Esophagus (tissue), 2 donors: Measurements from ENCODE around the gene LTV1. TPM values are rescaled to one million over a fixed set of nuclear protein-coding genes. Genes with fewer than 3 reads are reported as not detected.

Experiments
- H3K27ac ChIP-seq, 2 donors: one replicate each; pipeline ENCODE4 v1.5.1; 2013; ENCODE audit warnings: low read depth in 2 of 2, mild to moderate bottlenecking in 2 of 2, inconsistent platforms in 1 of 2, low read length in 1 of 2, moderate library complexity in 1 of 2
- H3K27me3 ChIP-seq, 2 donors: one replicate each; pipeline ENCODE4 v1.6.1; 2013; ENCODE audit warnings: low read length in 2 of 2, control low read depth in 1 of 2, mild to moderate bottlenecking in 1 of 2; ENCODE audit not compliant: insufficient read depth in 2 of 2, control insufficient read depth in 1 of 2
- H3K36me3 ChIP-seq, 2 donors: one replicate each; pipeline ENCODE4 v1.6.1; 2013; ENCODE audit warnings: low read length in 1 of 2; ENCODE audit not compliant: control insufficient read depth in 2 of 2, insufficient read depth in 2 of 2
- H3K4me1 ChIP-seq, 2 donors: one replicate each; pipeline ENCODE4 v1.6.1; 2013; ENCODE audit warnings: low read length in 1 of 2; ENCODE audit not compliant: control insufficient read depth in 2 of 2, insufficient read depth in 2 of 2
- H3K4me3 ChIP-seq, 2 donors: one replicate each; pipeline ENCODE4 v1.5.1; 2013; ENCODE audit warnings: low read length in 2 of 2, mild to moderate bottlenecking in 2 of 2, low read depth in 1 of 2, moderate library complexity in 1 of 2
- H3K9me3 ChIP-seq, 2 donors: one replicate each; pipeline ENCODE4 v1.6.1; 2013; ENCODE audit warnings: mild to moderate bottlenecking in 2 of 2, low read depth in 1 of 2, low read length in 1 of 2, moderate library complexity in 1 of 2; ENCODE audit not compliant: control insufficient read depth in 2 of 2, insufficient read depth in 1 of 2
- WGBS, 2 donors: extraction: QIAGEN DNeasy Blood & Tissue Kit; methylation state at CpG; one replicate each; pipeline ENCODE4 v1.1.7; 2013; 5-methylcytosine and 5-hydroxymethylcytosine counted together
- polyA plus RNA-seq, 2 donors: library from polyadenylated mRNA; stranded (reverse); fragments of 200-250 nt; gene quantifications; one replicate each; pipeline ENCODE4 v1.2.3, GENCODE V29; 2013
- donor health status: healthy with polysubstance abuse.
- donor health status: Bipolar disorder and iron deficiency.

LTV1 gene
- polyA plus RNA-seq, 2 donors: 15.8 to 24.5 TPM

DNA sequence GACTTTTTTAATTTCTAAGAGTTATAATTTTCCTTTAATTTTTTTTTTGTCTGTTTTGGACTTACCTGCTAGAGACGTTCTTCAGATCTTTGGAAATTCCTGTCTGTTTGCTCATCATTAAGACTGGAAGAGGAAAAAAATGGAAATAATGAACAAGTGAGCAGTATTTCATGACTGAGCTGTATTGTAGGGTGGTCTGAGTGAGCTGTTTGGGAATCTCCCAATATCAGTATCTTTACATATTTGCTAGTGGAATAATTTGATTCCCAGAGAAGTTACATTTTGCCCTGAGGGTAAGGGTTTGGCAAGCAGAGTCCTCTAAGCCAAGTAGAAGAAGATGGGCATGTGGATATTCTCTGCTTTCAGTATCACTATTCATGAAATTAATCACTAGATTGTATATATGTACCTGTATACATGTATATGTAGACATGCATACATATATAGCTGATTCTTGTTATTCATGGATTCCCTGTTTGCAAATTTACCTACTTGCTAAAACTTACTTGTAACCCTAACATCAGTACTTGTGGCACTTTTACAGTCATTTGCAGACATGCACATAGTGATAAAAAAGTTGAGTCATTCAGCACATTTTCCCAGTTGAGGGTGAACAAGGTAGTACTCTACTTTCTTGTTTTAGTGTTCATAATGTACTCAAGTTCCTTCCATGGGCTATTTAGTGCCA, 34.6 kb downstream of the LTV1 start:
- Histone ChIP-seq H3K36me3 (no peaks in the 10 kb centered on the region), H3K4me1 (no peaks in the 10 kb centered on the region), H3K9me3 (peaks cover 0 to 3% of the 10 kb centered on the region in 2 donors), H3K4me3 (no peak overlapping the region), H3K27me3 (no peaks in the 10 kb centered on the region), H3K27ac (no peak overlapping the region)
- WGBS, 2 donors: 77 to 100% methylated on average over 1 of the region's 1 CpG

DNA sequence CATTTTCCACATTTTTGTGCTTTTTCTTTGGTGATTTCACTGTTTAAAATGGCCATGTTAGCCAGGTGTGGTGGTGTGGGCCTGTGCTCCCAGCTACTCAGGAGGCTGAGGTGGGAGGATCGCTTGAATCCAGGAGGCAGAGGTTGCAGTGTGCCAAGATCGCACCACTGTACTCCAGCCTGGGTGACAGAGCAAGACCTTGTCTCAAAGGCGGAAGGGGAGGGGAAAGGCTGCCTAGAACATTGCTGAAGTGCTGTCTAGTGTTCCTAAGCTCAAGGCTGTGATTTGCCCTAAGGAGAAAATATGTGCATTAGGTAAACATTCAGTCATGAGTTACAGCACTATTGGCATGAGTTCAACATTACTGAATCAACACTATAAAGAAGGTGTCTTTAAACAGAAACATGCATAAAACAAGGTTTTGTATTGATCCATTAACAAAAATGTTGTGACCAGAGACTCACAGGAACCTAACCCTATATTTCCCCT, 35.2 kb downstream of the LTV1 start:
- WGBS, 2 donors: 92 to 100% methylated on average over 2 to 3 of the region's 3 CpGs
- Histone ChIP-seq H3K9me3 (peaks cover 0 to 3% of the 10 kb centered on the region in 2 donors), H3K27ac (no peak overlapping the region), H3K4me1 (no peaks in the 10 kb centered on the region), H3K36me3 (no peaks in the 10 kb centered on the region), H3K27me3 (no peaks in the 10 kb centered on the region), H3K4me3 (no peak overlapping the region)

DNA sequence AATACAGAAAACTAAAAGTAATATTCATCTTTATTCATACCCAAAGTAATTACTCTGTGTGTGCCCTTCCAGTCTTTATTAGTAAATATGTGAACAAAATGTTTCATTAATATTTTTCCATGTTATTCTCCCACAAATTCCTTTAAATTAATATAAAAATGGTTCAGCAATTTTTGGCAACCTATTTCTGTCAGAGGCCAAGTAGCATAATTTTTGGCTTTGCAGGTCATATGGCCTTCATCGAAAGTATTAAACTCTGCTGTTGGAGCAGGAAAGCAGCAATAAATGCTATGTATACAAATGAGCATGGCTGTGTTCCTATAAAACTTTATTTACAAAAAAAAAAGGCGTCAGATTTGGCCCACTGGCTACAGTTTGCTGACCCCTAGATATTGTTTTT, 37.3 kb downstream of the LTV1 start:
- Histone ChIP-seq H3K36me3 (no peaks in the 10 kb centered on the region), H3K27ac (no peak overlapping the region), H3K4me3 (no peak overlapping the region), H3K27me3 (no peaks in the 10 kb centered on the region), H3K9me3 (peaks cover 0 to 3% of the 10 kb centered on the region in 2 donors), H3K4me1 (no peaks in the 10 kb centered on the region)
- WGBS, 2 donors: 85 to 87% methylated on average over 2 of the region's 2 CpGs

GRCh38 chr6:143882401-143882930, 39.3 kb downstream of the LTV1 start:
- WGBS, 2 donors: 65 to 74% methylated on average over 2 of the region's 2 CpGs
- Histone ChIP-seq H3K36me3 (no peaks in the 10 kb centered on the region), H3K4me1 (no peaks in the 10 kb centered on the region), H3K4me3 (no peak overlapping the region), H3K27me3 (no peaks in the 10 kb centered on the region), H3K27ac (no peak overlapping the region), H3K9me3 (peaks cover 0 to 3% of the 10 kb centered on the region in 2 donors)

GRCh38 chr6:143884216-143884900, 41.2 kb downstream of the LTV1 start:
- H3K36me3 ChIP-seq: no peaks in the 10 kb centered on the region
- H3K27ac ChIP-seq: no peak overlapping the region
- no peaks in the 10 kb centered on the region for H3K9me3 ChIP-seq
- WGBS, 2 donors: 72 to 80% methylated on average over 7 of the region's 7 CpGs
- no peaks in the 10 kb centered on the region for H3K27me3 ChIP-seq
- H3K4me1 ChIP-seq: no peaks in the 10 kb centered on the region
- H3K4me3 ChIP-seq: no peak overlapping the region

DNA sequence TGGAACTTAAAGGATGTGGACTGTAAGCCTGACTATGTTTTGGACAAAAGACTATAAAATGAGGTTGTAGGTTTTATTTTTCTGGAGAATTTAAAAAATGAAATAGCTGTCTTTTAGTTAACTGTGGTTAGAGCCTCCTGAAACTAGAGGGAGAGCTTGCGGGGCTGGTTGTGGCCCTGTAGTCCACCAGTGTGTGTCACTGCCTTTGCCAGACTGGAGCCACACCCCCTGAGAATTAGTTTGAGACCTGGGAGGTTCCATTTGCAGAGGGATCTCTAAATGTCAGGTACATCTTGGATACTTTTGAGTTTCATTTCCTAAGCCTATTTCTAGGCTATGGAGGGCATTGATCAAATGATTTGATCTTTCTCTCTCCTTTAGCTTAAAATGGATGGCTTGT, 42.0 kb downstream of the LTV1 start:
- H3K4me3 ChIP-seq: no peak overlapping the region
- H3K27me3 ChIP-seq: no peaks in the 10 kb centered on the region
- H3K4me1 ChIP-seq: no peaks in the 10 kb centered on the region
- H3K9me3 ChIP-seq: no peaks in the 10 kb centered on the region
- WGBS, 2 donors: 96 to 97% methylated on average over 1 of the region's 1 CpG
- H3K27ac ChIP-seq: no peak overlapping the region
- H3K36me3 ChIP-seq: no peaks in the 10 kb centered on the region

- 76 to 86% methylated on average over 1 of the region's 1 CpG for WGBS, 2 donors
- Histone ChIP-seq H3K4me1 (no peaks in the 10 kb centered on the region), H3K27ac (no peak overlapping the region), H3K36me3 (no peaks in the 10 kb centered on the region), H3K4me3 (no peak overlapping the region), H3K9me3 (no peaks in the 10 kb centered on the region), H3K27me3 (no peaks in the 10 kb centered on the region)
These were observed 51.5 kb downstream of the LTV1 start for GRCh38 chr6:143894655-143895054.

DNA sequence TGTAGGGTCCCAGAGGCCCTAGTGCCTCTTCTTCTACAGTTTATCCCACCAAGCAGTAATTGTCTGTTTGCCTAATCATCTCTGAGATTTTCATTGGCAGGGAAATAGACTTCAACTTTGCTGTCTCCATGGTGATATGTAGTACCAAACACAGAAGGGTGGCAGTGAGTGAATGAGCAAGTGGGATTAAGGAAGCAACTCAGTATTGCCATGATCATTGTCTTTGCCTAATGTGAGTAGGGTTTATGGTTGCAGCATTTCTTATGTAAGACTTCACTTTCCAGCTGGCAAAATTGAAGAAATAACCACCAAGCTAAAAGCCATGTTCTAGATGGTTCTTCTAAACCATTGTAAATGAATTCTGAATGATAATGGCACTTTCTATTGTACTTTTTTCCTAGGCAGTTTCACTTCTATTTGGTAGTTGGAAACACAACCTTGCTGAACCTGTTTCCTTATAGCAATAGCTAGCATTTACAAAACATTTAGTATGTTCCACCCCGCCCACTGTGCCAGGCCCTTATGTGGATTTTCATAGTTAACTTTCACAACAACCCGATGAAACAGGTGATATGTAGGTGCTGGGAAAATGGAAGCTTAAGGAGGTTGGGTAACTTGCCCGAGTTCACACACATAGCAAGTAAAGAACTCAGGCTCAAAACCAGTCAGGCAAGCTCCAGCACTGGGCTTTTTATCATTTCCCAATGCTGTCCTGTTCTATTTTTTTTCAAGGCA, 53.2 kb downstream of the LTV1 start:
- no peaks in the 10 kb centered on the region for H3K9me3 ChIP-seq

GRCh38 chr6:143900358-143900757, 57.2 kb downstream of the LTV1 start:
- Histone ChIP-seq H3K4me3 (no peak overlapping the region), H3K27me3 (no peaks in the 10 kb centered on the region), H3K9me3 (no peaks in the 10 kb centered on the region), H3K27ac (no peak overlapping the region), H3K4me1 (no peaks in the 10 kb centered on the region), H3K36me3 (no peaks in the 10 kb centered on the region)
- 82 to 85% methylated on average over 2 of the region's 2 CpGs for WGBS, 2 donors

More for the DNA sequence above, 53.2 kb downstream of the LTV1 start:
- Histone ChIP-seq H3K27me3 (no peaks in the 10 kb centered on the region), H3K4me3 (no peak overlapping the region), H3K4me1 (no peaks in the 10 kb centered on the region), H3K36me3 (no peaks in the 10 kb centered on the region), H3K27ac (peak overlapping the region; percentile 81 to 85)
- 41 to 49% methylated on average over 3 of the region's 3 CpGs for WGBS, 2 donors
